Activated effector memory CD4-positive, alpha-beta T cell treated with anti-CD3 and anti-CD28 coated beads, Interleukin-2, amount 50 U/mL, for 16 hours (primary cell): Measurements from ENCODE around the gene DIABLO.
A peak's percentile ranks its signal among the peaks of the same experiment; 100 is the strongest.
"Not testable (repeated sequence)": the region's sequence is repeated elsewhere in the genome, so short reads cannot be mapped to it uniquely, and the experiment has no call there.

Experiments
- DNase-seq: peaks from one replicate; pipeline ENCODE4 v3.0.0-alpha.2; 2020

DIABLO gene

GRCh38 chr12:122225683-122226365 lies at the start of gene DIABLO:
Gene DIABLO, minus strand, starts transcription at chr12:122226052. Its CDS starts 38 bp downstream, at chr12:122226014.
- peak; percentile 100 for DNase-seq

DNA sequence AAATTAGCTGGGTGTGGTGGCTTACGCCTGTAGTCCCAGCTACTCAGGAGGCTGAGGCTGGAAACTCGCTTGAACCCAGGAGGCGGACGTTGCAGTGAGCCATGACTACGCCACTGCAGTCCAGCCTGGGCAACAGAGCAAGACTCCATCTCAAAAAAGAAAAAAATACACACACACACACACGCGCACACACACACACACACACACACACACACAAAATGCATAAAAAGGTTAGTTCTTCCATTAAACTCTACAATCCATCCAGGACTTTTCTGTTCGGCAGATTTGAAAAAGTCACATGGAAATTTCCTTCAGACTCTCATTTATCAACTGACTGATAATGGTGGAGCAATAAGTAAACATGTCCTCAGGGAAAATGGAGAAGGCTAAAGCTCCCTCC lies 49.6 kb upstream of the DIABLO start:
- DNase-seq = no peak

- DNase-seq = peak; percentile 97
Measured at GRCh38 chr12:122266230-122266901, 40.5 kb upstream of the DIABLO start, which contains the start of gene VPS33A. Gene VPS33A, minus strand, starts transcription at chr12:122266494. Its CDS starts 86 bp downstream, at chr12:122266408.

- DNase-seq = peak; percentile 84
Measured at GRCh38 chr12:122265886-122266229, 40.0 kb upstream of the DIABLO start.

DNA sequence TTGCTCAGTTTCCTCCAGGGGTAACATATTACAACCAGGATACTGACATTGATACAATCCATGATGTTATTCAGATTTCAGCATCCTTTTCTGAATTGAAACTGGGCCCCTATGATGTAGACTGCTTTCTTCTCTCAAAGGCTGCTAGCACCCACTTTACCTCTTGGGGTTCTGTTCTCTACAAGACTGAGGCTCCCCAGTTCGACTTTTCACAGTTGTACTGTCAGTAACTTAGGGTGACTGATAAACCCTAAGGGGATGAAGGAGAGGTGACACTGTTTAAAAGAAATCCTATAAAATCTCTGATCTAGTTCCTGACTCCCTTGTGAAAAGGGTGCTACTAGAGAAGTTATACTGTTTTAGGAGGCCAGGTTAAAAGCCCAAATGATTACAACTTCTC lies 39.6 kb upstream of the DIABLO start:
- no peak for DNase-seq

GRCh38 chr12:122260735-122261134 lies 34.9 kb upstream of the DIABLO start:
- DNase-seq = not testable (repeated sequence)

DNA sequence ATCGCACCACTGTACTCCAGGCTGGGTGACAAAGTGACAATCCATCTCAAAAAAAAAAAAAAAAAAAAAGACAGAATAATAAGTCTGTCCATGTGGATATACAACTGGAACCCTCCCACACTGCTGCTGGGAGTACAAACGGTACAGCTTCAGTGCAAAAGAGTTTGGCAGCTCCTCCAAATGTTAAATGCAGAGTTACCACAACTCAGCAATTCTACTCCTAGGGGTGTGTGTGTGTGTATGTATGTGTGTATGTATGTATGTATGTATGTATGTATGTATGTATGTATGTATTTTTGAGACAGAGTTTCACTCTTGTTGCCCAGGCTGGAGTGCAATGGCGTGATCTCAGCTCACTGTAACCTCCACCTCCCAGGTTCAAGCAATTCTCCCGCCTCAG lies 33.1 kb upstream of the DIABLO start:
- DNase-seq = not testable (repeated sequence)

- DNase-seq = not testable (repeated sequence)
Measured at GRCh38 chr12:122258462-122258861, 32.6 kb upstream of the DIABLO start.

GRCh38 chr12:122250536-122250935 lies 24.7 kb upstream of the DIABLO start:
- no peak for DNase-seq

- no peak for DNase-seq
Measured at GRCh38 chr12:122250047-122250446, 24.2 kb upstream of the DIABLO start.

- no peak for DNase-seq
Measured at GRCh38 chr12:122245553-122245952, 19.7 kb upstream of the DIABLO start.

- peak; percentile 67 for DNase-seq
Measured at GRCh38 chr12:122244565-122245371, 18.9 kb upstream of the DIABLO start.

- peak; percentile 71 for DNase-seq
Measured at GRCh38 chr12:122243965-122244364, 18.1 kb upstream of the DIABLO start.

- DNase-seq = no peak
Measured at GRCh38 chr12:122238861-122239260, 13.0 kb upstream of the DIABLO start.

DNA sequence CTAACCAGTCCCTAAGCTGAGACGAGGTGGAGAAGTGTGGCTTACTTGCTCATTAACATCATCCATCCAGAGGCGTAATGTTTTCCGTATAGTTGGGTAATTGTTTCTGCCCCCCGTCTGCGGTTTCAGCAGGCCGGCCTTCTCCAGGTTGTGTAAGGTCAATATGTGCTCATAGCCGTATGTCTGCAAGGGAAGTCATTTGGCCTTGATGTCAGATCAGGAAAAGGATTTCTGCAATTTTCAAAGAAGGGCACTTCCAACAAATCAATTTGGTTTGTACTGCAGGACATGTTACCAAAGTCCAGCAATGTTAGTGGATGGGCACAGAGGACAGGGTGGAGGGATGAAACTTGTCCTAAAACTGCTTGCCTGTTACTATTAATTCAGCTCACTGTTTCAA lies 9.9 kb upstream of the DIABLO start:
- DNase-seq = no peak

GRCh38 chr12:122232691-122233090 lies 6.8 kb upstream of the DIABLO start:
- DNase-seq = no peak

GRCh38 chr12:122230798-122231197 lies 4.9 kb upstream of the DIABLO start:
- no peak for DNase-seq

- no peak for DNase-seq
Measured at GRCh38 chr12:122228092-122228491, 2.2 kb upstream of the DIABLO start.

DNA sequence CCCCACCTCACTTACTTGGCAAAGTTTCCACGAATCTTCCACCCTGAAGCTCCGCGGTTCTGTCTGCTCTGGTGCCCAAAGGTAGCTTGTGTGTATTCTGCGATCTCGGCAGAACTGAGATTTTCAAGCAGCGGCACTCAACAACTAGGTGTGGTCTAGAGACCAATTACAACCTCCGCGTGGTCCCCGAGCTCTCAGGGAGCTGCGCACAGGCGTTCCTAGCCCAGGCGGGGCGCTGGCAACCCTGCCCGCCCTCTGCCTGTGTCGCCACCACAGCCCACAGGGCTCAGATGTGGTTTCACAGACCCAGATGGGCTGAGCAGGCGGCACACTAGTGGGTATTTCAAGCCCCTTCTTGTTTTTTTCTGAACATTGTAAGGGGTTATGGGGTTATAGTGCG lies 1.5 kb upstream of the DIABLO start:
- DNase-seq = peak; percentile 74

DNA sequence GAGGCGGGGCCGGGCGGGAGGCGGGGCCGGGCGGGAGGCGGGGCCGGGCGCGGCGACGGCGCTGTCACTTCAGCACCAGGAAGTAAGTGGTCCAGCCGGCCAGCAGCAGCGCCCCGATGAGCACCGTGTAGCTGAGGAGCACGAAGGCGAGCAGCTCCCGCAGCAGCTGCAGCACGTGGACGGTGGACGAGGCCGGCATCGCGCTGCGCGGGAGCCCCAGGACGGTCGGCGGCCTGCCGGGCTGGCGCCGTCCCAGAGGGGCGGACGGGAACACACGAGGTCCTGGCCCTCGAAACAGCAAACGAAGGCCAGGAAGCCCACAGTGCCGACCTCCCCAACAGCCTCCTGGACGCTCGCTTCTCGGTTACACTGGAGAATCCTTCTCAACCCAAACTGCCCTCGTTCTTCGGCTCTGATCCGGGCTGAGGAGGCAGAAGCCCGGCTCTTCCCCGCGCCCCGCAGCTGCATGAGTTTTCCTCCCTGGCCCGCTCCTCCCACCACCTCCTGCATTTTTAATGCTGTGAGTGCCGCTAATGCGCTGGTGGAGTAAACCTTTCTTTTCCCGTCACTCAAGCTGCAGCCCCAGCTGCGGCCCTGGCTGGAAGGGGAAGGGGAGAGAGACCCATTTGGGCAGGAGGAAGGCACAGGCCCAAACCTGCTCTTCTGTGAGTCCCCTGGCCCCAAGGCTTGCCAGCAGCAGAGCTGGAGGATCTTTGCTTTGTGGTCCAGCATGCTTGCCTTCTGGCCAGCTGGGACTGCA lies 694 bp upstream of the DIABLO start:
- DNase-seq = no peak

DNA sequence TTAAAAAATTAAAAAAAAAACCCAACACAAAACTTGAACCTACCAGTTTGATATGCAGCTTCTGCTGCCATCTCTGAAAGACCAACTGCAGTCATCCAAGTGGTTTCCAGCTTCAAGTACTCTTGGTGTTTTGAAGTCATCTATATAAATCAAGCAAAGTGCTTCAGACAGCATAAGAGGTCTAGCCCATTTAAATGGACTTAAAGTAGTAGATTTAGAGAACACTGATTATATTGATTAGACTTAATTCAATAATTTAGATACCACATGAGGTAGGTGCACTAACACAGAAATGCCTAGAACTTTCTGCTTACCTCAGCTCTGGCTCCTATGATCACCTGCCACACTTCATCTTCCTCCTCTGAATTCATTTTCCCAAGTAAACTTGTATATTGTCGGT lies 9.4 kb downstream of the DIABLO start:
- no peak for DNase-seq

DNA sequence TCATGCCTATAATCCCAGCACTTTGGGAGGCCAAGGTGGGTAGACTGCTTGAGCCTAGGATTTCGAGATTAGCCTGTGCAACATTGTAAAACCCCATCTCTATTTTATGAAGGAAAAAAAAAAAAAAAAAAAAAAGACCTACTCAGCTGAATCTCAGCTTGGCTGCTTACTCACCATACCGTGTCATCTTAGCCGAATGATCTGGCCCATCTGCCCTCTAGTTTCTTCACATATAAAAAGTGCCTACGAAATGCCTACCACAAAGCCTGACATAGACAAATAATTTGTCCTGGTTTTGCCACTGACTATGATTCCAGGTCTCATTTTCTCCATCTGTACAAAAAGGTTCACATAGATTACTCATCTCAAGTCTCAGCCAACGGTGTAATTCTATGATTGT lies 10.1 kb downstream of the DIABLO start:
- DNase-seq = no peak
